NCI-H2171 (cell line): ENCODE data around the gene MAP3K4.
"Not testable (repeated sequence)": the region's sequence is repeated elsewhere in the genome, so short reads cannot be mapped to it uniquely, and the experiment has no call there.

Source experiments
- DNase-seq: peaks from one replicate; lab custom pipeline; 2025; lab: John Stamatoyannopoulos, UW

The MAP3K4 gene

GRCh38 chr6:161082215-161082614 lies 90.6 kb downstream of the MAP3K4 start:
- DNase-seq: no peak

- DNase-seq: no peak
Observed at GRCh38 chr6:161085246-161085645, 93.7 kb downstream of the MAP3K4 start.

GRCh38 chr6:161088676-161089328 lies 97.2 kb downstream of the MAP3K4 start:
- no peak for DNase-seq

GRCh38 chr6:161091151-161091550 lies 99.6 kb downstream of the MAP3K4 start:
- no peak for DNase-seq

- no peak for DNase-seq
Observed at GRCh38 chr6:161091972-161092701, 100.6 kb downstream of the MAP3K4 start.

- no peak for DNase-seq
Observed at GRCh38 chr6:161094955-161095354, 103.4 kb downstream of the MAP3K4 start.

- DNase-seq: no peak
Observed at GRCh38 chr6:161095916-161096315, 104.3 kb downstream of the MAP3K4 start.

GRCh38 chr6:161100072-161100471 lies 108.5 kb downstream of the MAP3K4 start:
- DNase-seq: no peak

- DNase-seq: no peak
Observed at GRCh38 chr6:161101517-161101916, 109.9 kb downstream of the MAP3K4 start.

GRCh38 chr6:161103475-161103874 lies 111.9 kb downstream of the MAP3K4 start:
- DNase-seq: no peak

- no peak for DNase-seq
Observed at GRCh38 chr6:161104966-161105365, 113.4 kb downstream of the MAP3K4 start.

- DNase-seq: no peak
Observed at GRCh38 chr6:161105408-161105807, 113.8 kb downstream of the MAP3K4 start.

- no peak for DNase-seq
Observed at GRCh38 chr6:161107779-161108730, 116.5 kb downstream of the MAP3K4 start.

GRCh38 chr6:161108916-161109315 lies 117.3 kb downstream of the MAP3K4 start:
- DNase-seq: no peak

GRCh38 chr6:161109366-161109765 lies 117.8 kb downstream of the MAP3K4 start:
- DNase-seq: no peak

- no peak for DNase-seq
Observed at GRCh38 chr6:161110028-161110779, 118.6 kb downstream of the MAP3K4 start.

GRCh38 chr6:161111261-161111660 lies 119.7 kb downstream of the MAP3K4 start:
- DNase-seq: no peak

- DNase-seq: no peak
Observed at GRCh38 chr6:161115468-161115867, 123.9 kb downstream of the MAP3K4 start.

GRCh38 chr6:161116554-161116953 lies 125.0 kb downstream of the MAP3K4 start:
- DNase-seq: no peak

GRCh38 chr6:161117308-161117707 lies 125.7 kb downstream of the MAP3K4 start:
- no peak for DNase-seq

GRCh38 chr6:161117942-161118341 lies 126.4 kb downstream of the MAP3K4 start:
- no peak for DNase-seq

GRCh38 chr6:161123319-161123718 lies 131.8 kb downstream of the MAP3K4 start:
- DNase-seq: not testable (repeated sequence)
